HG02885 (cell line): Measurements from ENCODE around the gene MCCD1.
A peak's percentile ranks its signal among the peaks of the same experiment; 100 is the strongest.

Experiments used
- ATAC-seq: cut with Tn5 transposase; IDR thresholded peaks from one replicate; pipeline ENCODE4 v1.9.1; 2021; ENCODE audit warnings: mild to moderate bottlenecking; ENCODE audit not compliant: unreplicated experiment, poor library complexity

Gene MCCD1

DNA sequence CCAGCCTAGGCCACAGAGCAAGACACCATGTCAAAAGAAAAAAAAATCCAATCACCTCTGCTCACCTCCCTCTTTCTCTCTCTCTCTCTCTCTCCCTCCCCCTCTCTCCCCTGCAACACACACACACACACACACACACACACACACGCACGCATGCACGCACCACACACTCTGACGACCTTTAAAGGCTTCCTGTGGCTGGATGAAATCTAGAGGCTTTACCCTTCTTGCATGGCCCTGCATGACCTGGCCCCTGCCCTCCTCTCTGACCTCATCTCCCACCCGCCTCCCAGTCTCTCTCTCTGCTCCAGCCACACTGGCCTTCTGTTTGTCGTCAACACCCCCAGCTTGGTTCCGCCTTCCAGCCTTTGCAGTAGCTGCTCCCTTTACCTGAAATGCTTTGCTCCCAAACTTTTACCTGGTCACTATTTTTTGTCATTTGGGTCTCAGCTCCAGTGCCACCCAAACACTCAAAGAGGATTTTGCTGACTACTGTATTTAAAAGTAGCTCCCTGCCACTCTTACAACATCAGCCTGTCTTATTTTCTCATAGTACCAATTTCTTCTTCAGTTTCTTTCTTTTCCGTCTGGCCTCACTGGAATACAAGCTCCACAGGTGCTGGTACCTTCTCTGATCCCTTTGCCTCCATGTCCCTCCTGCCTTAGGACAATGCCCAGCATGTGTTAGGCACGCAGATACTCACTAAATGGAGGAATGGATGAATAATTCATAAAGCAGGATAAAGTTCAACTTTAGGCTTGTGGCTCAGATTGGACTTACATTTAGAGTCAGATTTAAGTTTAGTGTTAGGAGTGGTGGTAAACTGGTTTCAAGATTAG, 39.0 kb downstream of the MCCD1 start:
- no peak for ATAC-seq

DNA sequence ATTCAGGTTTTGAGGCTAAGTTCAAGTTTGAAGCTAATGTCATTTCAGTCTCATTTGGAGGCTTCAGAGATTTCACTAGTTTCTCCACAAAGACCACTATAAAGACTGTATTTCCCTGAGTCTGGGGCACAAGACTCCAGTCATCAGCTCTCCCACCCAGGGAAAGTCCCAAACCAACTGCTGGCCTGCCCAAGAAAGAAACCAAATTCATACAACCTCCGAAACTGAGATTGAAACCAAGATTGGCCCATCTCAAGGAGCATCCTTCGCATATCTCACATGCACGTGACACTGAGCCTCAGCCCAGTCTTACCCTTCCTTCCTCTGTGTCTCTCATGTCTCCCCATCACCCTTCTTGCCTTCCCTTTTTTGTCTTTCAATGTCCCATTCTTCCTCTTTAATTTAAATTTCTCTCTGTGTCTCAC, 39.8 kb downstream of the MCCD1 start:
- peak; percentile 65 for ATAC-seq

DNA sequence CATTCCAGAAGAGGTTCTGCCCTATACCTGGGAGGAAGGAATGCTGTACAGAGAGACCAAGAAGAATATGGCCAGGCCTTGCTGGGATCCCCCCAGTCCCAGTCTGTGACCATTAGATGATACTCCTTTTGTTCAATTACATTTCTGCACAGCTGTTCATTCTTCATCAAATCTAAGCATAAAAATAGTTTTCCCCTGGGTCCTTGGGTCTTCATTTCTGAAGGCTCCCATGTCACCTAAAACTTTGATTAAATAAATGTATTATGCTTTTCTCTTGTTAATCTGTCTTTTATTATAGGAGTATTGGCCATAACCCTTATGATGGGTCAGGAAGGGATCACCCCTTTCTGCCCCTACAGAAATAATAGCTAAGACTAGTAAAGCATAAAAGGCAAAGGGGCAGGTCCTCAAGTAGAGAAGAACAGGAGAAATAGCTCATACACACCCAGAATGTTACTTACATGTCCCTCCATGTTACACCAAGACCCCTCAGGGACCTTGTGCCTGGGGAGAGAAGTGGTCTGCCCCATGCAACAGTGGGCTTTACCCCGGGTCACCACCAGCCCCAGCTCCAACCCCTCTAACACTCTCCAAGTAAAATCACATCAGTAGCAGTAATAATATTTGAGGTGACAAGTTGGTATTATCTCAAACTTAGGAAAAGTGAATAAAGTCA, 41.2 kb downstream of the MCCD1 start:
- ATAC-seq = no peak

DNA sequence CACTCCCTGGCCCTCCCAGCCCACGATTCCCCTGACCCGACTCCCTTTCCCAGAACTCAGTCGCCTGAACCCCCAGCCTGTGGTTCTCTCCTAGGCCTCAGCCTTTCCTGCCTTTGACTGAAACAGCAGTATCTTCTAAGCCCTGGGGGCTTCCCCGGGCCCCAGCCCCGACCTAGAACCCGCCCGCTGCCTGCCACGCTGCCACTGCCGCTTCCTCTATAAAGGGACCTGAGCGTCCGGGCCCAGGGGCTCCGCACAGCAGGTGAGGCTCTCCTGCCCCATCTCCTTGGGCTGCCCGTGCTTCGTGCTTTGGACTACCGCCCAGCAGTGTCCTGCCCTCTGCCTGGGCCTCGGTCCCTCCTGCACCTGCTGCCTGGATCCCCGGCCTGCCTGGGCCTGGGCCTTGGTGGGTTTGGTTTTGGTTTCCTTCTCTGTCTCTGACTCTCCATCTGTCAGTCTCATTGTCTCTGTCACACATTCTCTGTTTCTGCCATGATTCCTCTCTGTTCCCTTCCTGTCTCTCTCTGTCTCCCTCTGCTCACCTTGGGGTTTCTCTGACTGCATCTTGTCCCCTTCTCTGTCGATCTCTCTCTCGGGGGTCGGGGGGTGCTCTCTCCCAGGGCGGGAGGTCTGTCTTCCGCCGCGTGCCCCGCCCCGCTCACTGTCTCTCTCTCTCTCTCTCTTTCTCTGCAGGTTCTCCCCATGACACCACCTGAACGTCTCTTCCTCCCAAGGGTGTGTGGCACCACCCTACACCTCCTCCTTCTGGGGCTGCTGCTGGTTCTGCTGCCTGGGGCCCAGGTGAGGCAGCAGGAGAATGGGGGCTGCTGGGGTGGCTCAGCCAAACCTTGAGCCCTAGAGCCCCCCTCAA, 43.5 kb downstream of the MCCD1 start, which contains the start of gene LTA:
Gene LTA, plus strand, starts transcription at position 249 of the 871 bp plus-strand sequence. Its CDS starts 454 bp downstream, at position 703.
- peak; percentile 39 for ATAC-seq

DNA sequence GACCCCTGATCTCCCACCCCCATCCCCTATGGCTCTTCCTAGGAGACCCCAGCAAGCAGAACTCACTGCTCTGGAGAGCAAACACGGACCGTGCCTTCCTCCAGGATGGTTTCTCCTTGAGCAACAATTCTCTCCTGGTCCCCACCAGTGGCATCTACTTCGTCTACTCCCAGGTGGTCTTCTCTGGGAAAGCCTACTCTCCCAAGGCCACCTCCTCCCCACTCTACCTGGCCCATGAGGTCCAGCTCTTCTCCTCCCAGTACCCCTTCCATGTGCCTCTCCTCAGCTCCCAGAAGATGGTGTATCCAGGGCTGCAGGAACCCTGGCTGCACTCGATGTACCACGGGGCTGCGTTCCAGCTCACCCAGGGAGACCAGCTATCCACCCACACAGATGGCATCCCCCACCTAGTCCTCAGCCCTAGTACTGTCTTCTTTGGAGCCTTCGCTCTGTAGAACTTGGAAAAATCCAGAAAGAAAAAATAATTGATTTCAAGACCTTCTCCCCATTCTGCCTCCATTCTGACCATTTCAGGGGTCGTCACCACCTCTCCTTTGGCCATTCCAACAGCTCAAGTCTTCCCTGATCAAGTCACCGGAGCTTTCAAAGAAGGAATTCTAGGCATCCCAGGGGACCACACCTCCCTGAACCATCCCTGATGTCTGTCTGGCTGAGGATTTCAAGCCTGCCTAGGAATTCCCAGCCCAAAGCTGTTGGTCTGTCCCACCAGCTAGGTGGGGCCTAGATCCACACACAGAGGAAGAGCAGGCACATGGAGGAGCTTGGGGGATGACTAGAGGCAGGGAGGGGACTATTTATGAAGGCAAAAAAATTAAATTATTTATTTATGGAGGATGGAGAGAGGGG, 44.7 kb downstream of the MCCD1 start:
- ATAC-seq = no peak

DNA sequence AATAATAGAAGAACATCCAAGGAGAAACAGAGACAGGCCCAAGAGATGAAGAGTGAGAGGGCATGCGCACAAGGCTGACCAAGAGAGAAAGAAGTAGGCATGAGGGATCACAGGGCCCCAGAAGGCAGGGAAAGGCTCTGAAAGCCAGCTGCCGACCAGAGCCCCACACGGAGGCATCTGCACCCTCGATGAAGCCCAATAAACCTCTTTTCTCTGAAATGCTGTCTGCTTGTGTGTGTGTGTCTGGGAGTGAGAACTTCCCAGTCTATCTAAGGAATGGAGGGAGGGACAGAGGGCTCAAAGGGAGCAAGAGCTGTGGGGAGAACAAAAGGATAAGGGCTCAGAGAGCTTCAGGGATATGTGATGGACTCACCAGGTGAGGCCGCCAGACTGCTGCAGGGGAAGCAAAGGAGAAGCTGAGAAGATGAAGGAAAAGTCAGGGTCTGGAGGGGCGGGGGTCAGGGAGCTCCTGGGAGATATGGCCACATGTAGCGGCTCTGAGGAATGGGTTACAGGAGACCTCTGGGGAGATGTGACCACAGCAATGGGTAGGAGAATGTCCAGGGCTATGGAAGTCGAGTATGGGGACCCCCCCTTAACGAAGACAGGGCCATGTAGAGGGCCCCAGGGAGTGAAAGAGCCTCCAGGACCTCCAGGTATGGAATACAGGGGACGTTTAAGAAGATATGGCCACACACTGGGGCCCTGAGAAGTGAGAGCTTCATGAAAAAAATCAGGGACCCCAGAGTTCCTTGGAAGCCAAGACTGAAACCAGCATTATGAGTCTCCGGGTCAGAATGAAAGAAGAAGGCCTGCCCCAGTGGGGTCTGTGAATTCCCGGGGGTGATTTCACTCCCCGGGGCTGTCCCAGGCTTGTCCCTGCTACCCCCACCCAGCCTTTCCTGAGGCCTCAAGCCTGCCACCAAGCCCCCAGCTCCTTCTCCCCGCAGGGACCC, 45.6 kb downstream of the MCCD1 start:
- ATAC-seq = no peak

DNA sequence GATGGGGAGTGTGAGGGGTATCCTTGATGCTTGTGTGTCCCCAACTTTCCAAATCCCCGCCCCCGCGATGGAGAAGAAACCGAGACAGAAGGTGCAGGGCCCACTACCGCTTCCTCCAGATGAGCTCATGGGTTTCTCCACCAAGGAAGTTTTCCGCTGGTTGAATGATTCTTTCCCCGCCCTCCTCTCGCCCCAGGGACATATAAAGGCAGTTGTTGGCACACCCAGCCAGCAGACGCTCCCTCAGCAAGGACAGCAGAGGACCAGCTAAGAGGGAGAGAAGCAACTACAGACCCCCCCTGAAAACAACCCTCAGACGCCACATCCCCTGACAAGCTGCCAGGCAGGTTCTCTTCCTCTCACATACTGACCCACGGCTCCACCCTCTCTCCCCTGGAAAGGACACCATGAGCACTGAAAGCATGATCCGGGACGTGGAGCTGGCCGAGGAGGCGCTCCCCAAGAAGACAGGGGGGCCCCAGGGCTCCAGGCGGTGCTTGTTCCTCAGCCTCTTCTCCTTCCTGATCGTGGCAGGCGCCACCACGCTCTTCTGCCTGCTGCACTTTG, 46.7 kb downstream of the MCCD1 start, which contains the start of gene TNF:
Gene TNF, plus strand, starts transcription at position 231 of the 567 bp plus-strand sequence. Its CDS starts 177 bp downstream, at position 408.
- no peak for ATAC-seq

DNA sequence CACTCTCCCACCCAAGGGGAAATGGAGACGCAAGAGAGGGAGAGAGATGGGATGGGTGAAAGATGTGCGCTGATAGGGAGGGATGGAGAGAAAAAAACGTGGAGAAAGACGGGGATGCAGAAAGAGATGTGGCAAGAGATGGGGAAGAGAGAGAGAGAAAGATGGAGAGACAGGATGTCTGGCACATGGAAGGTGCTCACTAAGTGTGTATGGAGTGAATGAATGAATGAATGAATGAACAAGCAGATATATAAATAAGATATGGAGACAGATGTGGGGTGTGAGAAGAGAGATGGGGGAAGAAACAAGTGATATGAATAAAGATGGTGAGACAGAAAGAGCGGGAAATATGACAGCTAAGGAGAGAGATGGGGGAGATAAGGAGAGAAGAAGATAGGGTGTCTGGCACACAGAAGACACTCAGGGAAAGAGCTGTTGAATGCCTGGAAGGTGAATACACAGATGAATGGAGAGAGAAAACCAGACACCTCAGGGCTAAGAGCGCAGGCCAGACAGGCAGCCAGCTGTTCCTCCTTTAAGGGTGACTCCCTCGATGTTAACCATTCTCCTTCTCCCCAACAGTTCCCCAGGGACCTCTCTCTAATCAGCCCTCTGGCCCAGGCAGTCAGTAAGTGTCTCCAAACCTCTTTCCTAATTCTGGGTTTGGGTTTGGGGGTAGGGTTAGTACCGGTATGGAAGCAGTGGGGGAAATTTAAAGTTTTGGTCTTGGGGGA, 47.4 kb downstream of the MCCD1 start:
- ATAC-seq = no peak

DNA sequence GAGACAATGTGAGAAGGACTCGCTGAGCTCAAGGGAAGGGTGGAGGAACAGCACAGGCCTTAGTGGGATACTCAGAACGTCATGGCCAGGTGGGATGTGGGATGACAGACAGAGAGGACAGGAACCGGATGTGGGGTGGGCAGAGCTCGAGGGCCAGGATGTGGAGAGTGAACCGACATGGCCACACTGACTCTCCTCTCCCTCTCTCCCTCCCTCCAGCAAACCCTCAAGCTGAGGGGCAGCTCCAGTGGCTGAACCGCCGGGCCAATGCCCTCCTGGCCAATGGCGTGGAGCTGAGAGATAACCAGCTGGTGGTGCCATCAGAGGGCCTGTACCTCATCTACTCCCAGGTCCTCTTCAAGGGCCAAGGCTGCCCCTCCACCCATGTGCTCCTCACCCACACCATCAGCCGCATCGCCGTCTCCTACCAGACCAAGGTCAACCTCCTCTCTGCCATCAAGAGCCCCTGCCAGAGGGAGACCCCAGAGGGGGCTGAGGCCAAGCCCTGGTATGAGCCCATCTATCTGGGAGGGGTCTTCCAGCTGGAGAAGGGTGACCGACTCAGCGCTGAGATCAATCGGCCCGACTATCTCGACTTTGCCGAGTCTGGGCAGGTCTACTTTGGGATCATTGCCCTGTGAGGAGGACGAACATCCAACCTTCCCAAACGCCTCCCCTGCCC, 48.3 kb downstream of the MCCD1 start:
- no peak for ATAC-seq

DNA sequence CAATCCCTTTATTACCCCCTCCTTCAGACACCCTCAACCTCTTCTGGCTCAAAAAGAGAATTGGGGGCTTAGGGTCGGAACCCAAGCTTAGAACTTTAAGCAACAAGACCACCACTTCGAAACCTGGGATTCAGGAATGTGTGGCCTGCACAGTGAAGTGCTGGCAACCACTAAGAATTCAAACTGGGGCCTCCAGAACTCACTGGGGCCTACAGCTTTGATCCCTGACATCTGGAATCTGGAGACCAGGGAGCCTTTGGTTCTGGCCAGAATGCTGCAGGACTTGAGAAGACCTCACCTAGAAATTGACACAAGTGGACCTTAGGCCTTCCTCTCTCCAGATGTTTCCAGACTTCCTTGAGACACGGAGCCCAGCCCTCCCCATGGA, 48.8 kb downstream of the MCCD1 start:
- no peak for ATAC-seq

DNA sequence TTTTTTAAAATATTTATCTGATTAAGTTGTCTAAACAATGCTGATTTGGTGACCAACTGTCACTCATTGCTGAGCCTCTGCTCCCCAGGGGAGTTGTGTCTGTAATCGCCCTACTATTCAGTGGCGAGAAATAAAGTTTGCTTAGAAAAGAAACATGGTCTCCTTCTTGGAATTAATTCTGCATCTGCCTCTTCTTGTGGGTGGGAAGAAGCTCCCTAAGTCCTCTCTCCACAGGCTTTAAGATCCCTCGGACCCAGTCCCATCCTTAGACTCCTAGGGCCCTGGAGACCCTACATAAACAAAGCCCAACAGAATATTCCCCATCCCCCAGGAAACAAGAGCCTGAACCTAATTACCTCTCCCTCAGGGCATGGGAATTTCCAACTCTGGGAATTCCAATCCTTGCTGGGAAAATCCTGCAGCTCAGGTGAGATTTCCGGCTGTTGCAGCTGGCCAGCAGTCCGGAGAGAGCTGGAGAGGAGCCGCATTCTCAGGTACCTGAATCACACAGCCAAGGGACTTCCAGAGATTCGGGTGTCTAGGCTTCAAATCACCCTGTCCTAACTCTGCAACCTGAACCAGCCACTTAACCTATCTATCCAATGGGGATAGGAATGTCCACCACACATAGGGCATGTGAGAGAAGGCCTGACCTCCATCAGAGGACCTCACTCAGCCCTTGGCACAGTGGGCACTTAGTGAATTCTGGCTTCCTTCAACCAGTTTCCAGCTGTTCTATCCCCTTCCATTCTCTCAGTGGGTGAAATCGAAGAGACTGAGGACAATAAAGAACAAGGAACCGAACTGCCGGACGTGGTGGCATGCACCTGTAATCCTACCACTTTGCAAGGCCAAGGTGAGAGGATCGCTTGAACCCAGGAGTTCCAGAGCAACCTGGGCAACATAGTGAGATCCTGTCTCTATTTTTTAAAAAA, 49.7 kb downstream of the MCCD1 start:
- ATAC-seq = no peak

DNA sequence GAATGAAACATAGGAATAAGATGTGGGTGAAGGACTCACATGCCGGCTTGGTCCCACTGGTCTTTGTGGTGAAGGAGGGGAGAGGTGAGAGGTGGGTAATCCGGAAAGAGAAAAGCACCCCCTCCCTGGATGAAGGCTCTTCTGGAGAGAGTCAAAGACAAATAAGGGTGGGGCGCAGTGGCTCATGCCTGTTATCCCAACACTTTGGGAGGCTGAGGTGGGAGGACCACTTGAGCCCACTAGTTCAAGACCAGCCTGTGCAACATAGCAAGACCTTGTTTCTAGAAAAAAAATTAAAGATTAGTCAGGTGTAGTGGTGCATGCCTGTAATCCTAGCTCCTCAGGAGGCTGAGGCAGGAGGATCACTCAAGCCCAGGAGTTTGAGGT, 50.4 kb downstream of the MCCD1 start:
- ATAC-seq = no peak
